ENCODE data around the gene RIN3. TPM values are rescaled to one million over a fixed set of nuclear protein-coding genes. Genes with fewer than 3 reads are reported as not detected.

Gene RIN3
- total RNA-seq, 1 experiment from 2014 or later = 1.5 TPM

- Mint-ChIP-seq H3K4me3 (no peak overlapping the region), H3K27ac (no peak overlapping the region), H3K4me1 (0 out of 4 replicates have a peak, but pooled peaks cover 2% of the 10 kb centered on the region in 2 experiments), H3K9me3 (no peaks in the 10 kb centered on the region), H3K36me3 (ENCODE audit: insufficient read depth in 1 of 3, low read depth in 3 of 3) (no peaks in the 10 kb centered on the region), H3K27me3 (ENCODE audit: low read depth) (no peaks in the 10 kb centered on the region)
- Histone ChIP-seq H3K18ac (ENCODE audit: insufficient read length, low read depth, low read length) (no peak overlapping the region), H3K27ac (ENCODE audit: insufficient read length, low read depth, low read length) (no peak overlapping the region), H3T11ph (ENCODE audit: low read length) (no peak overlapping the region), H3K56ac (ENCODE audit: insufficient read length, low read depth, low read length) (no peak overlapping the region), H3K27me3 (ENCODE audit: insufficient read depth, low read length) (no peaks in the 10 kb centered on the region), H4K5ac (ENCODE audit: insufficient read length, low read depth, low read length) (no peak overlapping the region), H2BK15ac (ENCODE audit: low read depth, low read length) (no peak overlapping the region), H2AK5ac (ENCODE audit: insufficient read length, low read length) (no peak overlapping the region), H2BK5ac (ENCODE audit: insufficient read length, low read length) (no peak overlapping the region), H4K20me1 (ENCODE audit: control insufficient read depth, insufficient read depth, insufficient read length) (no peaks in the 10 kb centered on the region), H3K79me1 (ENCODE audit: insufficient read depth, low read depth, low read length, poor library complexity, severe bottlenecking) (no peaks in the 10 kb centered on the region), H3K4me1 (ENCODE audit: insufficient read depth, low read length) (peaks cover under 1% of the 10 kb centered on the region; the same call in 1 of the 2 replicates), H3K4ac (ENCODE audit: low read depth, low read length) (no peak overlapping the region), H3K9me3 (ENCODE audit: control insufficient read depth, low read depth, low read length) (no peaks in the 10 kb centered on the region), H2AFZ (ENCODE audit: low read length) (no peak overlapping the region), H2BK20ac (ENCODE audit: low read depth, low read length, poor library complexity, severe bottlenecking) (no peak overlapping the region), H3K79me2 (ENCODE audit: insufficient read depth, low read length) (no peaks in the 10 kb centered on the region), H3K23ac (ENCODE audit: insufficient read length, low read depth, low read length) (no peak overlapping the region), H3K4me2 (ENCODE audit: insufficient read depth, insufficient read length, low read length) (no peak overlapping the region), H2BK120ac (ENCODE audit: low read depth, low read length, poor library complexity, severe bottlenecking) (no peak overlapping the region), H3K9ac (ENCODE audit: extremely low read depth, insufficient read length, low read length) (no peak overlapping the region), H3K23me2 (ENCODE audit: insufficient read length, low read depth, low read length, poor library complexity, severe bottlenecking) (no peaks in the 10 kb centered on the region), H2BK12ac (ENCODE audit: insufficient read length, low read depth, low read length) (no peak overlapping the region), H3K14ac (ENCODE audit: insufficient read depth, low read length) (no peak overlapping the region), H4K91ac (ENCODE audit: insufficient read length, low read depth, low read length) (no peak overlapping the region), H4K8ac (replicated peaks; ENCODE audit: insufficient read length, low read depth, low read length) (no peak overlapping the region)
- 100% methylated on average over 1 of the region's 10 CpGs for WGBS (ENCODE audit: extremely low coverage, insufficient read length, low lambda C conversion rate)
- TF ChIP-seq CTCF (conservative IDR thresholded peaks at IDR 0.05) = no peak
- DNase-seq = no peak
These were observed 19.0 kb downstream of the RIN3 start for GRCh38 chr14:92532490-92533163.
